Cardiac fibroblast (primary cell): ENCODE measurements around the gene NOP56.
"Not testable (repeated sequence)": the region's sequence is repeated elsewhere in the genome, so short reads cannot be mapped to it uniquely, and the experiment has no call there.

Experiments used
- DNase-seq, 2 donors: peaks; one replicate each; pipeline versions ENCODE4 v3.0.0 to v3.0.0-alpha.2; 2010; ENCODE audit warnings: low read depth in 2 of 2
- H3K4me3 ChIP-seq, 2 donors: replicated peaks in 1 of 2; 1 replicate in 1 of 2; 2 replicates in 1 of 2; pipeline ENCODE4 v1.5.1; 2011; ENCODE audit warnings: low read depth in 2 of 2, low read length in 2 of 2, mild to moderate bottlenecking in 2 of 2, moderate library complexity in 1 of 2
- TF ChIP-seq, protein P1 (sequence below): IDR thresholded peaks from one replicate; pipeline ENCODE4 v1.5.1; 2011; ENCODE audit warnings: low read depth, mild to moderate bottlenecking, low read length, inconsistent platforms

Gene NOP56

GRCh38 chr20:2673453-2673852 lies 21.0 kb downstream of the NOP56 start:
- TF ChIP-seq, protein P1, sequence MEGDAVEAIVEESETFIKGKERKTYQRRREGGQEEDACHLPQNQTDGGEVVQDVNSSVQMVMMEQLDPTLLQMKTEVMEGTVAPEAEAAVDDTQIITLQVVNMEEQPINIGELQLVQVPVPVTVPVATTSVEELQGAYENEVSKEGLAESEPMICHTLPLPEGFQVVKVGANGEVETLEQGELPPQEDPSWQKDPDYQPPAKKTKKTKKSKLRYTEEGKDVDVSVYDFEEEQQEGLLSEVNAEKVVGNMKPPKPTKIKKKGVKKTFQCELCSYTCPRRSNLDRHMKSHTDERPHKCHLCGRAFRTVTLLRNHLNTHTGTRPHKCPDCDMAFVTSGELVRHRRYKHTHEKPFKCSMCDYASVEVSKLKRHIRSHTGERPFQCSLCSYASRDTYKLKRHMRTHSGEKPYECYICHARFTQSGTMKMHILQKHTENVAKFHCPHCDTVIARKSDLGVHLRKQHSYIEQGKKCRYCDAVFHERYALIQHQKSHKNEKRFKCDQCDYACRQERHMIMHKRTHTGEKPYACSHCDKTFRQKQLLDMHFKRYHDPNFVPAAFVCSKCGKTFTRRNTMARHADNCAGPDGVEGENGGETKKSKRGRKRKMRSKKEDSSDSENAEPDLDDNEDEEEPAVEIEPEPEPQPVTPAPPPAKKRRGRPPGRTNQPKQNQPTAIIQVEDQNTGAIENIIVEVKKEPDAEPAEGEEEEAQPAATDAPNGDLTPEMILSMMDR = no peak
- no peak for DNase-seq
- no peak overlapping the region for H3K4me3 ChIP-seq

GRCh38 chr20:2680046-2680445 lies 27.6 kb downstream of the NOP56 start:
- no peak for DNase-seq
- TF ChIP-seq, protein P1 = no peak
- no peak overlapping the region for H3K4me3 ChIP-seq

DNA sequence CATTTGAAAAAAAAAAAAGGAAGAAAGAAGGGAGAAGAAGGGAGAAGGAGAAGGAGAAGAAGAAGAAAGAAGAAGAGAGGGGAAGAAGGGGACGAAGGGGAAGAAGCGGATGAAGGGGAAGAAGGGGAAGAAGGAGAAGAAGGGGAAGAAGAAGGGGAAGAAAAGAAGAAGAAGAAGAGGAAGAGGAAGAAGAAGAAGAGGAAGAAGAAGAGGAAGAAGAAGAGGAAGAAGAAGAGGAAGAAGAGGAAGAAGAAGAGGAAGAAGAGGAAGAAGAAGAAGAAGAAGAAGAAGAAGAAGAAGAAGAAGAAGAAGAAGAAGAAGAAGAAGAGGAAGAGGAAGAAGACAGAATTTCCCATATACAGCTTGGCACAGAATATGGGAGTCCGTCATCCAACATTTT lies 29.6 kb downstream of the NOP56 start:
- H3K4me3 ChIP-seq, DNase-seq: not testable (repeated sequence)

- DNase-seq, H3K4me3 ChIP-seq: not testable (repeated sequence)
These were observed 32.4 kb downstream of the NOP56 start for GRCh38 chr20:2684817-2685216.

- no peak for DNase-seq
- no peak overlapping the region for H3K4me3 ChIP-seq
- TF ChIP-seq, protein P1 = no peak
These were observed 35.1 kb downstream of the NOP56 start for GRCh38 chr20:2687514-2687913.

DNA sequence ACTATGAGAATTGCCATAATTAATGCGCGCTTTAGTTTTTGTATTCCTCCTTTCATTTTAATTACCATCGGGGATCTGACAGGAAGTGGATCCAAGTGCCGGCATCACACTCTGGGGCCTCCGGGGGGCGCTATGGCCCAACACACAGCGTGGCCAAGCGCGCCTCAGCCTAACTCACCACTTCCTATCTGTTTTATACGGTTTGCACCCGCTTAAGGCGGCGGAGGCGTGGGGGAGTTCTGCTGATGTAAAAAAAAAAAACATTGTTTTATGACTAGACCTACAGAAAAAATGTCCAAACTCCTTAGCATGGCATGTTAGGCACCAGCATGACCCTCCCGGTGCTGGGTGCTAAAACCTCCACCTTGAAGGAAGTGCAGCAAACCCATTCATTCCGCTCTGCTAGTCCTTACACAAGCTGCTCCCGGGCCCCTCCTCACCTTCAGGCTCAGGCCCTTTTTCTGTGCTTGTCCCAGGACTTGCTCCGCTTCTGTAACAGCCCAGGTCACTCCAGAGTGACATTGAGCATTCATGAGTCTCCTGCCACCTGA lies 35.7 kb downstream of the NOP56 start:
- H3K4me3 ChIP-seq = no peak overlapping the region
- peak; percentile 64 to 66 for DNase-seq
- TF ChIP-seq, protein P1 = peak; percentile 82

- no peak for DNase-seq
- TF ChIP-seq, protein P1 = no peak
- no peak overlapping the region for H3K4me3 ChIP-seq
These were observed 37.8 kb downstream of the NOP56 start for GRCh38 chr20:2690213-2690612.

DNA sequence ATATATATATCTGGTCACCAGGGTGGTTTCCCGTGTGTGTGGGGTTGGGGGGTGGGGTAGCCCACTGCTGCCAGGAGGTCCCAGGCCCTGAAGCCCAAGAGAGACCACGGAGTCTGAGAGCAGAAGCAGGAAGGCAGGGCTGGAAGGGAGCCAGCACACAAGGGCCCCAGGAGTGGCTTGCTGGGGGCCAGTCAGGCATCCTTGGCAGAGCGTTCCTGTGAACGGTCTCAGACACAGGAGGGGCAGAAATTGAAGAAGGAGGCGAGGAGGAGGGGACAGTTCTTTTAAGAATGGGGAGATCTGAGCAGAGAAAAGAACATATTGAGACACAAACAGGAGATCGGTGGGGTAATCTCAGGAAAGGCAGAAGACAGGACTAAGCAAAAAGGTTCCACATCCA lies 38.3 kb downstream of the NOP56 start:
- no peak overlapping the region for H3K4me3 ChIP-seq
- DNase-seq = no peak
- TF ChIP-seq, protein P1 = no peak
